HG02981 (cell line): ENCODE data around the gene OLFML3.
A peak's percentile ranks its signal among the peaks of the same experiment; 100 is the strongest.
"Not testable (repeated sequence)": the region's sequence is repeated elsewhere in the genome, so short reads cannot be mapped to it uniquely, and the experiment has no call there.

ENCODE experiments used
- ATAC-seq: cut with Tn5 transposase; IDR thresholded peaks from one replicate; pipeline ENCODE4 v1.9.1; 2021; ENCODE audit warnings: mild to moderate bottlenecking, moderate library complexity; ENCODE audit not compliant: unreplicated experiment

OLFML3 gene

GRCh38 chr1:113948151-113948550 lies 31.1 kb upstream of the OLFML3 start:
- not testable (repeated sequence) for ATAC-seq

DNA sequence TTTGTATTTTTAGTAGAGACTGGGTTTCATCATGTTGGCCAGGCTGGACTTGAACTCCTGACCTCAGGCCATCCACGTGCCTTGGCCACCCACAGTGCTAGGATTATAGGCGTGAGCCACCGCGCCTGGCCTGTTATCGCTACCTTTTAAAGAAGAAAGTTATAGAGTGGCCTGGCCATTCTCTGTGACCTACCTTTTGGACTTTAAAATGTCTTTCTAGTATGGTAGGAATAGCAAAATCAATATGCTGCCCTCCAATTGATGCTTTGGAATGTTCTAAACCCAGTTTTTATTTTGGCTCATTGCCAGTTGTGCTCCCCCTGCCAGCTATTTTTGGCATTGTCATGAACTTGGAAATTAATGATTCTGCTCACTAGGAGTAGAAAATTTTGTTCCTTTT lies 30.3 kb upstream of the OLFML3 start:
- ATAC-seq, result no peak

DNA sequence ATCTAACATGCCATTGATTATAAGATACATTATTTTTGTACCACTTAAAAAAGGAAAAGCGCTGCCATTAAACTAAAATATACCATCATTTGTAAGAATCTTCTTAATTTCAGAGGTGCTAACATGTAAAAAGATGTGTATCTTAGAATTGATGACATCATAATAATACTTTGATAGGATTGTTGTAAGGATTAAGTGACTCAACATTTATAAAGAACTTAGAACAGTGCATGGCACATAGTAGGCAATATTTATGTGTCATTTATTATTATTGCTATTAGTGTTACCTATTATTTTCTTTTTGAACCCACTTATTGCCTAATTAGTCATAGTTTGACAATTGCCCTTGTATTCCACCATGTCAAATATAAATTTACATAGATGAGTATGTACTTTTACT lies 28.4 kb upstream of the OLFML3 start:
- ATAC-seq, result no peak

DNA sequence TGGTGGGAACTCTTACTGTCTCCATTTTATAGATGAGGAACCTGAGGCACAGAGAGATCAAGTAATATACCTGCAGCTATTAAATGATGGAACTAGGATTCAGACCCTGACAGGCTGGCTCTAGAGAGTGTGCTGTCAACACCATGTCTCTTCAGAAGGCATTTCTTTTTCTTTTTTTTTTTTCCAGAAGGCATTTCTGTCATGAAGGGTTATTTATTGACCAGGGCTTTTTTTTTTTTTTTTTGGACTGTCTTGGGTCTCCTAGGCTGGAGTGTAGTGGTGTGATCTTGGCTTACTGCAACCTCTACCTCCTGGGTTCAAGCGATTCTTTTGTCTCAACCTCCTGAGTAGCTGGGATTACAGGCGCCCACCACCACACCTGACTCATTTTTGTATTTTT lies 27.6 kb upstream of the OLFML3 start:
- ATAC-seq, result no peak

DNA sequence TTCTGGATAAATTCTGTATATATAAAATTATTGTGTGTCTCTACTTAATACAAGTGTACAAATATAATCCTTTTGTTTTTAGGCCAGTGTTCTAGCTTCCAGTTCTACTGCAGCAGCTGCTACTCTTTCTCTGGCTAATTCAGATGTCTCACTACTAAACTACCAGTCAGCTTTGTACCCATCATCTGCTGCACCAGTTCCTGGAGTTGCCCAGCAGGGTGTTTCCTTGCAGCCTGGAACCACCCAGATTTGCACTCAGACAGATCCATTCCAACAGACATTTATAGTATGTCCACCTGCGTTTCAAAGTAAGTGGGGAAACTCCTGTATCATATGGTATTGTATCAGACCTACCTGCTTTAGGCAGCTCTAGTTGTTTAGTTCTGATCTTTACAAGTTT lies 21.3 kb upstream of the OLFML3 start:
- ATAC-seq, result no peak

DNA sequence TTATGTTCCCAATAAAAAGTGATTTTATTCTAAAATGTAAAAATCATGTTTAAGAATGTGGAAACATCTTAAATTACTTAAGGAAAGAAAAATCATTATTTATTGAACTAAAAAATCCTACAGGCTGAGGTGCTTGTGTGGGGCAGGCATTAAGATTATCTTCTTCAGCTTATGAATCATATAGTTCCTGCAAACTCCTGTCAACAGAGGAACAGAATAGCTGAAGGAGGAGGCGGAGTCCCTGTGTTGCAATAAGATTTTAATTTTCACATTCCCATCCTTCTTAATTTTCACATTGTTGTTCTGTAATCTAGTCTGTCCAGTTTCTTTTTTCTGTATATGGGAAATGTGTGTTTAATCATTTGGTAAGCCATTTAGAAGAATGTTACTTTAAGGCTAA lies 20.6 kb upstream of the OLFML3 start:
- ATAC-seq, result no peak

DNA sequence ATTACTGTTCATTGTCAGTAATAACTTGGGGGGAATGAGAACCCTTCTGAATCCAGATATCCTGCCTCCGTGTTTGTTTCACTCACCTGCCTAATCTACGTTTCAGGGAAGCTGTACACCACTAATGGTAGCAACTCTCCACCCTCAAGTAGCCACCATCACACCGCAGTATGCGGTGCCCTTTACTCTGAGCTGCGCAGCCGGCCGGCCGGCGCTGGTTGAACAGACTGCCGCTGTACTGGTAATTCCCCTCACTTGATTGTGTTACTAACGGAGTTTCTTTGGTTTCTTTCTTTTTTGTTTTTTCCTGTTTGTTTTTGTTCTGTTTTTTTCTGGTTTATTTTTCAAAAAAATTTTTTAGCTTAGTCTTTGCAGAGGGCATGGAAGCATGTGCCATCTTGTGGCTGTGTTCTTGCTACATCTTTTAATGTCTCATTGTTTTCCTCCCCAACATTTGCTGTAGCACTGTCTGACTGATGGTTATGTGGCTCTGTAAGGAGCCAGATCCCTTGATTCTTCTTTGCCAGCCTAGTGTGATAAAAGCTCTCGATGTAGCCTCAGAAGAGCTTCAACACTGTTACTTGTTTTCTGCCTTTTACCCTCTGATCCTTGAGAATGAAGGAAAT lies 15.9 kb upstream of the OLFML3 start:
- no peak for ATAC-seq

- no peak for ATAC-seq
Measured at GRCh38 chr1:113965703-113966412, 13.4 kb upstream of the OLFML3 start.

GRCh38 chr1:113972954-113973353 lies 6.3 kb upstream of the OLFML3 start:
- no peak for ATAC-seq

- ATAC-seq, result peak; percentile 44
Measured at GRCh38 chr1:113975211-113975895, 3.9 kb upstream of the OLFML3 start.

DNA sequence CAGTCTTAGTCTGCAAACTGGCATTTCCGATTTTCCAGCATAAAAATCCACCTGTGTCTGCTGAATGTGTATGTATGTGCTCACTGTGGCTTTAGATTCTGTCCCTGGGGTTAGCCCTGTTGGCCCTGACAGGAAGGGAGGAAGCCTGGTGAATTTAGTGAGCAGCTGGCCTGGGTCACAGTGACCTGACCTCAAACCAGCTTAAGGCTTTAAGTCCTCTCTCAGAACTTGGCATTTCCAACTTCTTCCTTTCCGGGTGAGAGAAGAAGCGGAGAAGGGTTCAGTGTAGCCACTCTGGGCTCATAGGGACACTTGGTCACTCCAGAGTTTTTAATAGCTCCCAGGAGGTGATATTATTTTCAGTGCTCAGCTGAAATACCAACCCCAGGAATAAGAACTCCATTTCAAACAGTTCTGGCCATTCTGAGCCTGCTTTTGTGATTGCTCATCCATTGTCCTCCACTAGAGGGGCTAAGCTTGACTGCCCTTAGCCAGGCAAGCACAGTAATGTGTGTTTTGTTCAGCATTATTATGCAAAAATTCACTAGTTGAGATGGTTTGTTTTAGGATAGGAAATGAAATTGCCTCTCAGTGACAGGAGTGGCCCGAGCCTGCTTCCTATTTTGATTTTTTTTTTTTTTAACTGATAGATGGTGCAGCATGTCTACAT lies 2.5 kb upstream of the OLFML3 start:
- no peak for ATAC-seq

- no peak for ATAC-seq
Measured at GRCh38 chr1:113977906-113978305, 1.4 kb upstream of the OLFML3 start.

DNA sequence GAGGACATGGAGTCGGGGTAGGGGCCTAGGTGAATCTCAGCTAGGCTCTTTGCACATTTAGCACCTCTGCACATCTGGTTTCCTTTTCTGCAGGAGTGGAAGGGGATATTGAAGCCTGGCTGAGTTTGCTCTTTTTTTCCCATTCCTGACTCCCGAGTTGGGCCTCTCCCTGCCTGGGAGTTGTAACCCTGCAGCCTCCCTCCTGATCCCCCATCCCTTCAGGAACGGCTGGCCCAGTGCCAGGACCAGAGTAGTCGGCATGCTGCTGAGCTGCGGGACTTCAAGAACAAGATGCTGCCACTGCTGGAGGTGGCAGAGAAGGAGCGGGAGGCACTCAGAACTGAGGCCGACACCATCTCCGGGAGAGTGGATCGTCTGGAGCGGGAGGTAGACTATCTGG lies 836 bp downstream of the OLFML3 start:
- ATAC-seq, result no peak

GRCh38 chr1:113981962-113982931 lies 3.0 kb downstream of the OLFML3 start:
- ATAC-seq, result no peak

DNA sequence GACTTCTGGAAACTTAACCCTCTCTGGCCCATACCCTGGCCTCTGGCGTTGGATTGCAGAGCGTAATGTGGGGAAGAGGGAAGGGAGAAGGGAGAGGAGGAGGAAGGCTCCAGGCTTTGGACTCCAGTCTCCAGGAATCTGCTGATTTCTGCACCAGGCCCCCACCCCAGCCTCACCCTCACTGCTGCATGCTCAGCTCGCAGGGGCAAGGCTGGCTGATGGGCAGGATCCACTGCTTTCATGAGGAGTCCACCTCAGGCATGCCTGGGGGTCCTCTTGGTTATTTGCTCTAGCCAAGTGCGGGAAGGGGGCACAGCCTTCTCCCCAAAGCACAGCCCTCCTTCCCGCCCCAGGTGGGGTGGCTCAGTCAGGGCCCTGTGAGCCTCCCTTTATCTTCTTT lies 3.7 kb downstream of the OLFML3 start:
- ATAC-seq, result no peak

GRCh38 chr1:113983391-113983790 lies 4.1 kb downstream of the OLFML3 start:
- no peak for ATAC-seq

DNA sequence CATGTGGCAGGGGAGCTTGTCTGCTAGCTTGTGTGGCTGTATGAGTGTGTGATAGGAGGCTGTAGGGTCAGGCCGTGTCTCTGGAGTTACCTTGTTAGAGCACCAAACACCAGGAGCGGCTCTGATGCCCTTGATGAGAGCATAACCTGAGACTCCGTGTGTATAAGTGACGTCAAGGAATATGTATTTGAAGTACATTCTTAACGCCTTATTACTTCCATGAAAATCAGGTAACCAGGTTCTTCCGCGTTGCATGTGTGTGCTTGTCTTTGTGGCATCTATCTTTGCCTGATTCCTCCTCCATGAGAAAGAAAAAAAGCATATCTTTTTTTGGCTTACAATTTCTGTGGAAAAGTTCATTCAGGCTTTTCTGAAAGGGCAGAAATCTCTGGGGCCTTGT lies 4.6 kb downstream of the OLFML3 start:
- ATAC-seq, result no peak

DNA sequence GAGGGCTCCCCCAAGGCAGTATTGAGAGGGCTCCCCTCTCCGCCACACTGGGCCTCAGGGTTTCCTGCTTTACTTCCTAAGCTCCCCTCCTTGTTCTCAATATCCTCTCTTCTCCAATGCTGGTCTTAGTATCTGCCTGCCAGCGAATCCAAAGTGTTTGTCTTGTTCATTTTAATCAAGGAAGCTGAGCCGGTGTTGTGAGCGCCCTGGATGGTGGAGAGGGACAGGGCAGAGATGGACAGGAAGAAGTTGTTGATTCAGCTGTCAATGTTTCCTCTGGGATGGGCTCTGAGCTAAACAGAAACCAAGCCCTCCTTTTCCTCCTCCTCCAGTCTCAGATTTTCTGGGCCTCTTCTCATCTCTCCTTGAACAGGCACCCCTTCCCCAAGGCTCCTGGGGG lies 5.4 kb downstream of the OLFML3 start:
- no peak for ATAC-seq

- no peak for ATAC-seq
Measured at GRCh38 chr1:113986802-113987201, 7.5 kb downstream of the OLFML3 start.

DNA sequence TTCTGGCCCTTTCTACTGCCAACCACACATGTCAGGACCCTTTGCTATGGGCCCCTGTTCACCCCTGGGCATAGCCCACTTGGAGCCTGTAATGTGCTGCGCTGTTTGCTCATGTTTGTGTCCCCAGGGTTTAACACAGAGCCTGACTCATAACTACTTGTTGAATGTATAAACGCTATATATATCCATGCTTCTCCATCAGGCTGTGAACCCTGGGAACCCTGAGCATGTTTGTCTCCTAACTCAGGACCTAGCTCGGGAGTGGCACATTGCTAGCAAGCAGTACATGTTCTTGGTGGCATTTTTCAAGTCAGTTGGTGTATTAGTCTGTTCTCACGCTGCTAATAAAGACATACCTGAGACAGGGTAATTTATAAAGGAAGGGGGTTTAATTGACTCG lies 8.0 kb downstream of the OLFML3 start:
- no peak for ATAC-seq

DNA sequence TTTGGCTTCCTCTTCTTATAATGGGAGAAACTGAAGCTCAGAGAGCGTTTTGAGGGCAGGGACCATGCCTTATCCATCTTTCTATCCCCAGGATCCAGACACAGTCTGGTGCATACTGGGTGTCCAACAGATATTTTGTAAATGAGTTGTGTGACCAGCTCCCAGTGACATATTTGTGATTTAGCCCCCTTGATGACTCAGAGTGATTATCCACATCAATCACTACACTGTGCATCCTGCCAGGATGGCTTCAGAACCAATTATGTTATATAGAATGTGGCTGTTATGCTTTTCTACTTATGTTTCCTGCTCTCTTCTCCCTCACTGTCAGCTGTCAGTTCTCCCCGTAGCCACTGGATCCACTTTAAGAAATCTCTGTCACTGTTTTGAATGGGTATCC lies 11.3 kb downstream of the OLFML3 start:
- ATAC-seq, result no peak
